Nephron progenitor cell (in vitro differentiated cells): ENCODE results near the gene U2SURP.

Experiments
- DNase-seq: peaks from one replicate; pipeline ENCODE4 v3.0.0; 2021
- H3K27ac Mint-ChIP-seq: 2 replicates; pipeline ENCODE4 v1.8.0; 2021; ENCODE audit warnings: mild to moderate bottlenecking, moderate library complexity, mixed read lengths
- H3K27me3 Mint-ChIP-seq: 2 replicates; pipeline ENCODE4 v1.8.0; 2021; ENCODE audit warnings: mild to moderate bottlenecking, low read depth, mixed read lengths; ENCODE audit not compliant: poor library complexity
- H3K36me3 Mint-ChIP-seq: 2 replicates; pipeline ENCODE4 v1.8.0; 2021; ENCODE audit warnings: low read depth, mixed read lengths
- H3K4me1 Mint-ChIP-seq: 2 replicates; pipeline ENCODE4 v1.8.0; 2021; ENCODE audit warnings: mixed read lengths
- H3K4me3 Mint-ChIP-seq: 2 replicates; pipeline ENCODE4 v1.8.0; 2021; ENCODE audit warnings: mild to moderate bottlenecking, moderate library complexity, mixed read lengths
- H3K9me3 Mint-ChIP-seq: 2 replicates; pipeline ENCODE4 v1.8.0; 2021; ENCODE audit warnings: mild to moderate bottlenecking, moderate library complexity, mixed read lengths
- TF ChIP-seq, protein P1 (sequence below): fragments of 200-600 bp; sonication (generic); IDR thresholded peaks from 2 replicates; pipeline ENCODE4 v1.5.0; 2021; ENCODE audit warnings: antibody characterized with exemption

The U2SURP gene

DNA sequence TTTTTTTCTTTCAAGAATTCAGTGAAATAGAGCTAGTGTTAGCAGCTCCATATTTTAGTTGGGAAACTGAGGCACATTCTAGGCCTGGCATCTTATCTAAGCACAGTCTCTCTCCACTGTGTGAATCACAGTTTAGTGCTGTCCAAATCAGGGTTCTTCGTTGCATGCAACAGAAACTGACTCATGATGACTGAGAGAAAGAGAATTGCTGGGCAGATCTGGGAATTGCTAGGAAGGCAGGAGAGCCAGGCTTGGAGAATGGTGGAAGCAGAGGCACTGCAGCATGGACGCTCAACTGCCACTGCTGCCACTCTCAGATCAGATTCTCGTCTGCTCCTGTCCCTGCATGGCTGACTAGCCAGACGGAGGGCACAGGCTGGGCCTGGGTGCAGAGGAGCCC, 77.5 kb downstream of the U2SURP start:
- Mint-ChIP-seq H3K4me1 (peaks cover 18% of the 10 kb centered on the region), H3K27me3 (no peaks in the 10 kb centered on the region), H3K27ac (no peak overlapping the region), H3K4me3 (no peak overlapping the region), H3K9me3 (peaks cover 11% of the 10 kb centered on the region), H3K36me3 (no peaks in the 10 kb centered on the region)
- TF ChIP-seq, protein P1, sequence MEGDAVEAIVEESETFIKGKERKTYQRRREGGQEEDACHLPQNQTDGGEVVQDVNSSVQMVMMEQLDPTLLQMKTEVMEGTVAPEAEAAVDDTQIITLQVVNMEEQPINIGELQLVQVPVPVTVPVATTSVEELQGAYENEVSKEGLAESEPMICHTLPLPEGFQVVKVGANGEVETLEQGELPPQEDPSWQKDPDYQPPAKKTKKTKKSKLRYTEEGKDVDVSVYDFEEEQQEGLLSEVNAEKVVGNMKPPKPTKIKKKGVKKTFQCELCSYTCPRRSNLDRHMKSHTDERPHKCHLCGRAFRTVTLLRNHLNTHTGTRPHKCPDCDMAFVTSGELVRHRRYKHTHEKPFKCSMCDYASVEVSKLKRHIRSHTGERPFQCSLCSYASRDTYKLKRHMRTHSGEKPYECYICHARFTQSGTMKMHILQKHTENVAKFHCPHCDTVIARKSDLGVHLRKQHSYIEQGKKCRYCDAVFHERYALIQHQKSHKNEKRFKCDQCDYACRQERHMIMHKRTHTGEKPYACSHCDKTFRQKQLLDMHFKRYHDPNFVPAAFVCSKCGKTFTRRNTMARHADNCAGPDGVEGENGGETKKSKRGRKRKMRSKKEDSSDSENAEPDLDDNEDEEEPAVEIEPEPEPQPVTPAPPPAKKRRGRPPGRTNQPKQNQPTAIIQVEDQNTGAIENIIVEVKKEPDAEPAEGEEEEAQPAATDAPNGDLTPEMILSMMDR: no peak
- no peak for DNase-seq

DNA sequence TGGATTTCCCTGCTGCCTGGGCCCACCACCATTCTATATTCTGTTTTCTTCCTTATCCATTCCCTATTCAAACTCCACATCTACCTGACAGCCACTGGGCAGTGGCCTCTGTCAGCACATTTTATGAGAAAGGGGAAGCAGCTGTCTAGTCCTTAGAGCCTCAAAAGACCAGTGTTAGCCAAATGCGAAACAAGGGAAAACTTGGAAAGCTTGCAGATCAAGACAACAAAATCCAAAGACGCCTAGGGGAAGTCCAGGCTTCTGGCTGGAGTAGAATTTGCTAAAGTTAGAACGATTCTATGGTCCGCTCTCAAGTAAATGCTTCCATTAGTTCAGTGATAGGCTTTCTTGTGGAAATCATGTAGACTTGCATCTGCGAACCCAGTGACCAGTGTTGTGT, 78.8 kb downstream of the U2SURP start:
- Mint-ChIP-seq H3K27me3 (no peaks in the 10 kb centered on the region), H3K4me3 (no peak overlapping the region), H3K9me3 (peaks cover 18% of the 10 kb centered on the region), H3K36me3 (peaks cover 8% of the 10 kb centered on the region), H3K4me1 (peaks cover 11% of the 10 kb centered on the region), H3K27ac (peak overlapping the region; percentile 3)
- DNase-seq: no peak
- TF ChIP-seq, protein P1: no peak

DNA sequence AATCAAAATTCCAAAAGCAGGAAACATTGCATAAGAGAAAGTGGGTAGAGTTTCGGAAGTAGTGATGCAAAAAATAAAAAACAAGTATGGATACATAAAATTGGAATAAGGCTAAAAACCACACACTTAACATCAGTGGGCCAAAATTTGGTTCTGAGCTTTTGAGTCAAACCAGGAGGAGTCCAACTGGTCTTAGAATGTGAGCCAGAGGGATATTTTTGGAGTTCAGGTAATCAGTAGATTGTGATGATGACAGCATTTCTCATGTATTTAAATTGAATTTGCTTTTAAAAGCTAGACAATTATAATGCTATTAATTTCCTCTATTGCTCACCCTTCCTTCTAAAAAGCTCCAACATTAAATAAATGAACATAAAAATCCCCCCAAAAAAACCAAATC, 80.0 kb downstream of the U2SURP start:
- Mint-ChIP-seq H3K4me1 (peaks cover 11% of the 10 kb centered on the region), H3K27ac (no peak overlapping the region), H3K36me3 (peaks cover 8% of the 10 kb centered on the region), H3K9me3 (peaks cover 16% of the 10 kb centered on the region), H3K27me3 (no peaks in the 10 kb centered on the region), H3K4me3 (no peak overlapping the region)
- no peak for DNase-seq
- TF ChIP-seq, protein P1: no peak

DNA sequence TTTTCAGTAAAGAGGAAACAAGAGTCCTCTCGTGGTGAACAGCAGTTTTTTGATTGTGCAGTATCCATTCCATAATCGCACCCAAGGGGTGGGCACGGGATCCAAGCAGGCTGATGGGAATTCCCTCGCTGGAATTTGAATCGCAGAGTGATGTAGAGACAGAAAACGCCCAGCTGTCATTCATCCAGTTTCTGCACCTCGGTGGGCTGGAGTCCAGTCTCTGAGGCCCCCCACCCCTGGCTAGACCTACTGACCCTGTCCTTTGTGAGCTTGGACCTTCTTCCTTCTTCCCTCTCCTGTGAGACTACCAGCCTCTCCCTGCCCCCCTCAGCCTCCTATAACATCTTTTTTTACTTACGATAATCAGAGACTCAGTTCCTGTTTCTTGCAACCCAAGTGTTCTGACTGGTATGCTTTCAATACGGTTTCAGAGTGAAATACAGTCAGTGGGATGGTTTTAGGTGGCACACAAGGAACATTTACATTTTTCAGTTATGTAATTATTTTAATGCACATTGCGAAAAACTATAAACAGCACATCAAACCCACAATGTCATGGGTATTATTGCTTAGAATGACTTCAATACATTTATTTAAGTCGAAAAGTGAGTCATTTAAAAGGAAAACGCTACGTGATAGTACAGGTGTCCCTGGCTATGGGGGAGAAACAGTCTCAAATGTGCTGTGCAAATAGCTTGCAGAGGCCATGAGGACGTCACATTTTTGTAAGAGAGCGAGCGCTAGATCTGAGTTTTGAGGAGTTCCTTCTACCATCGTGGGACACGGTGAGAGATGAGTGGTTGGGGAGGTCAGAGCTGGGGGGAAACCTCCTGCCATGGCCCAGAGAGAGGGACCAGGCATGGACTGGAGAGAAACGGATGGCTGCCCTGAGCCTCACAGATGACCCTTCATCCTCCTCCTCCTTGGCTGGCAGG, 80.7 kb downstream of the U2SURP start:
- no peak overlapping the region for H3K4me3 Mint-ChIP-seq
- H3K36me3 Mint-ChIP-seq: peaks cover 8% of the 10 kb centered on the region
- TF ChIP-seq, protein P1: no peak
- H3K27ac Mint-ChIP-seq: no peak overlapping the region
- H3K27me3 Mint-ChIP-seq: no peaks in the 10 kb centered on the region
- peaks cover 11% of the 10 kb centered on the region for H3K4me1 Mint-ChIP-seq
- peaks cover 14% of the 10 kb centered on the region for H3K9me3 Mint-ChIP-seq
- DNase-seq: no peak

DNA sequence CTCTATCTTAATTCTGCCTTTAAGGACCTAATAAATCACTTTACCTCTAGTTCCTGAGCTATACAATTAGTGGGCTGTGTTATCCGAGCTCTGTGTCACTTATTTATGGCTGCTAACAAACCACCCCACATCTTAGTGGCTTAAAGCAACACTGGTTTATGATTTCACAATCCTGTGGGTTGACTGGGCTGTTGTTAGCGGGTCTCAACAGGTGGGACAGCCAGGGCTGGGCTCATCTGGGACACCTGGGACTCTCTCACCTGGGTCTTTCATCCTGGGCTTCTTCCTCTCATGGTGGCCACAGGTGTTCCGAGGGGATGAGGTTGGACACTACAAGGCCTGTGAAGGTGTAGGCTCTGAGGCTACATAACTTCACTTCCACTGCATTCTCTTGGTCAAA, 82.4 kb downstream of the U2SURP start:
- H3K36me3 Mint-ChIP-seq: peaks cover 18% of the 10 kb centered on the region
- H3K27ac Mint-ChIP-seq: no peak overlapping the region
- peaks cover 25% of the 10 kb centered on the region for H3K9me3 Mint-ChIP-seq
- TF ChIP-seq, protein P1: no peak
- H3K27me3 Mint-ChIP-seq: no peaks in the 10 kb centered on the region
- peaks cover 11% of the 10 kb centered on the region for H3K4me1 Mint-ChIP-seq
- H3K4me3 Mint-ChIP-seq: no peak overlapping the region
- no peak for DNase-seq
